22Rv1 (cell line): Measurements from ENCODE around the gene MYCL.

ENCODE experiments used
- CTCF ChIP-seq: fragments of 450-650 bp; IDR thresholded peaks from 2 replicates; pipeline ENCODE4 v1.5.1; 2017; ENCODE audit warnings: mild to moderate bottlenecking
- ZFX ChIP-seq: fragments of 450-650 bp; IDR thresholded peaks from 2 replicates; pipeline ENCODE4 v1.6.1; 2017; ENCODE audit warnings: antibody characterized with exemption, borderline replicate concordance

- no peak for TF ChIP-seq CTCF
- TF ChIP-seq ZFX, result no peak
These were observed 10.8 kb downstream of the MYCL start for GRCh38 chr1:39890880-39891279.
